NCI-H524 treated with DMSO at 0.1 percent for 48 hours (cell line): ENCODE results near the gene POLR1G.

Source experiments
- DNase-seq: peaks from one replicate; lab custom pipeline; 2025; lab: John Stamatoyannopoulos, UW

The POLR1G gene, protein sequence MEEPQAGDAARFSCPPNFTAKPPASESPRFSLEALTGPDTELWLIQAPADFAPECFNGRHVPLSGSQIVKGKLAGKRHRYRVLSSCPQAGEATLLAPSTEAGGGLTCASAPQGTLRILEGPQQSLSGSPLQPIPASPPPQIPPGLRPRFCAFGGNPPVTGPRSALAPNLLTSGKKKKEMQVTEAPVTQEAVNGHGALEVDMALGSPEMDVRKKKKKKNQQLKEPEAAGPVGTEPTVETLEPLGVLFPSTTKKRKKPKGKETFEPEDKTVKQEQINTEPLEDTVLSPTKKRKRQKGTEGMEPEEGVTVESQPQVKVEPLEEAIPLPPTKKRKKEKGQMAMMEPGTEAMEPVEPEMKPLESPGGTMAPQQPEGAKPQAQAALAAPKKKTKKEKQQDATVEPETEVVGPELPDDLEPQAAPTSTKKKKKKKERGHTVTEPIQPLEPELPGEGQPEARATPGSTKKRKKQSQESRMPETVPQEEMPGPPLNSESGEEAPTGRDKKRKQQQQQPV

DNA sequence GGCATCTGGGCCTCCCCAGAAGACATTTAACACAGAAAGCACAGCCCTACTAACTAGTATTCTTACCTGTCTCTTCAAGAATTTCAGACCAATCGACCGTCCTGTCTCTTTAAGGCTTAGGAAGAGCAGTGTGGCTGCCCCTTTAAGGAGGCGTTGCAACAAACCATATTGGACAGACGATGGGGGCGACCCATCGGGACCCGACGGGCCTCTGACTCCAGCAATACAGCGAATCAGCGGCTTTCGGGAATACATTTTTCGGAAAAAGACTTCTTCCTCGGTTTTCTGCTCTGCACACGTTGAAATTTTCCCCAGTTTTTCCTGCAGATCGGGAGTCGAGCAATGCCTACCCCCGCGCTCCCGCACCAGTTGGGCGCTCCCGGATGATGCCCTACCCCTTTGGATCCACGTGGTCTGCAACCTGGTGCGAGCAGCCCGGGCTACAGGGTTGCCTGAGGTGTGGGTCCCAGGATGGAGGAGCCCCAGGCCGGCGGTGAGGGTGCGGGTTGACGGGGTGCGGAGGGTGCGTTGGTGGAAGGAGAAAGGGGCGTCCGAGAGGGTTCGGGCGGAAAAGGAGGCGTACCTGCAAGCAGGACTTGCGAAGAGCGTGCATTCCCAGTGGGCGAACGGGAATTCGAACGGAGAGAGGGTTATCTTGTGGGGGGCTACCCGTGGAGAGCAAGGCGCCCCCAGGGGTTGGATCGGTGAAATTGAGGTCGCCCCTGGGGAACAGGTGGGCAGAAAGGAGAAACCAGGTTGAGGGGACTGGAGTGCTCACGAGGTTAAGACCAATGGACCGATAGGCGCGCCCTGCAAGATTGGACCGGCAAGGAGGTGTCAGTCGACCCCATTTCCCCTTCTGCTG is at the start of gene POLR1G:
TSS of gene POLR1G (plus strand) at position 419 of the 865 bp plus-strand sequence. CDS start at position 472, 53 bp downstream.
- DNase-seq, result peak; percentile 65

DNA sequence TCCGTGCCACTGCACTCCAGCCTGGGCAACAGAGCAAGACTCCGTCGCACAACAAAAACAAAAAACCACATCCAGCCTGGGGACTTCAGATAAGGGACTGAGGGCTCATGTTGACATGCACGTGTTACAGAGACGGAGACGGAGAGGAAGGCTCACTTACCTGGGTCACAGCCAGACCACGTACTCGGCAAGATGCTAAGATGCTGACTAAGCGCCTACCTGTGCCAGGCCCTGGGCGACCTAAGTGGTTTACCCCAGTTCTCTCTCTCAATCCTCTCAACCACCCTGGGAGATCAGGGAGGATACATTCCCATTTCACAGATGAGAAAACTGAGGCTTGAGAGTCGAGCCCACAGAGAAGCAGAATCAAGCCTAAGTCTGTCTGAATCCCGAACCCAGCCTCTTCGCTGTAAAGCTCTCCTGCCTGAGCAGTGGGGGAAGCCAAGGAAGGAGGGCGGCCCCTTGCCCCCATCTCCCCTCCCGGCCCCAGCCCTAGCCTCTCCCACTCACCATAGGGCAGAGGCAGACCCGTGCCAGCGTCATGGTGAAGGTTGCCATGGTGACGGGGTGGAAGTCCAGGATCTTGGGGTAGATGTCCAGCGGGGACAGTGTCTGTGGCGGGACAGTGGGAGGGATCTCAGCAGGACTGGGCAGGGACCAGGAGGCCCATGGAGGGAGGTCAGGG is 49.5 kb upstream of the POLR1G start:
- no peak for DNase-seq

DNA sequence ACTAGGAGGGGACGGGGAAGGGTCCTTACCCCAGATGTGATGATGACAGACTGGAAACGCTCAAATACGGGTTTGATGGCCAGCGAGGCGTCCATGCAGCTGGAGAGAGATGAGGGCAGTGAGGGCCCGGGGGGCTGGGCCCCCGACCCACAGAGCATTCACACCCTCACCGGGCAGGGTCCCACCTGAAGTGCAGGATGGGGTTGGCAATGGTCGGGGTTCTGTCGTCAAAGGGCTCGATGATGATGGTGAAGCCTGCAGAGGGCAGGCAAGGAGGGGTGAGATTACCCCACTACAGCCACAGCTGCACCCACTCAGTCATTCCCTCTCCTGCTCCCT is 49.0 kb upstream of the POLR1G start:
- DNase-seq, result no peak

DNA sequence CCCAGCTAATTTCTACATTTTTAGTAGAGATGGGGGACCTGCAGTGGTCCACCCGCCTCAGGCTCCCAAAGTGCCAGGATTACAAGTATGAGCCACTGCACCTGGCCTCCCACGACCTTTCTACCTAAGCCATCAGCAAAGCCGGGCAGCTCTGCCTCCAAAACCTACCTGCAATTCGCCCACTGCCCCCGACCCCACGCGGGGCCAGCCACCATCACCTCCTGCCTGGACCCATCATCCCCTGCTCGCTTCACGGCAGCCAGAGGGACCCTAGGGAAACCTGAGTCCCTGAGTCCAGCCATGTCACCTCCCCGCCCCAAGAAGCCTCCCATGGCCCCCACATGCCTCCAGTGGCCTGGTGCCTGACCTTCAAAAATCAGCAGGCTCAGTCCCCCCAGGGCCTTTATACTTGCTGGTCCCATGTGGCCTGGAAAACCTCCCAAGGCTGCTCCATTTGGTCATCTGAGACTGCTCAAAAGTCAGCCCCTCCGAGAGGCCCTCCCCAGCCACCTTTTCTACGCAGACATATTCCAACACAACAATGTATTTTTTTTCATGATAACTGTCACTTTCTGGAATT is 48.1 kb upstream of the POLR1G start:
- DNase-seq, result no peak

DNA sequence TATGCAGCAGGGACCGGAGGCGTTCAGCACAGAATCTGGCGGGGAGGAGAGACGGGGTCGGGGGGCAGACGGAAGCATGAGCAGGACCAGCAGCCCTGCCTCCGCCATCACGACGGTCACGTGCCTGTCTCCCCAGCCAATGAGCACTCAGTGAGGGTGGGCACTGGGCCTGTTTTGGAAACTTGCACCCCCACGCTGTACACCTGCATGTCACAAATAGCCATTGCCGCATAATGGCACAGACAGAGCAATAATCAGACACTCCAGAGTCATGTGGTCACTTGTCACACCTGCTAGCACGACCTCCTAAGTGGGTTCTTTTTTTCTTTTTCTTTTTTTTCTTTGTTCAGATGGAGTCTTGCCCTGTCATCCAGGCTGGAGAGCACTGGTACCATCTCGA is 44.8 kb upstream of the POLR1G start:
- no peak for DNase-seq

DNA sequence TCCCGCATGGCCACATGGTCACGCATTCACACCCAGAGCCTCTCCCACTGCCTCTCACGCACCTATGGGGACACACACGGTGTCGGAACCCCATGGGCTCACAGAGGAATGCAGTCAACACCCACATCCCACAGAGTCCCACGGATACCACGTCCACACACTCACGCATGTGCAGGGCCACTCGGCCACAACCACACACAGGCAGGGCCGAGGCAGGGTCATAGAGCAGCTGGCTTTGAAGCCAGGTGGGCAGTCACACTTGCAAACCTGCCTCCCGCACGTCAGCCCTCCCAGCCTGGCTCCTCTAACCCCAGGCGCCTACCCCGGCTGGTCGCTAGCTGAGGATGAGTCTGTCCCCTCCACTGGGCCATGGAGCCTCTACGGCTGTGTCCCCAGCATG is 44.2 kb upstream of the POLR1G start:
- DNase-seq, result no peak

DNA sequence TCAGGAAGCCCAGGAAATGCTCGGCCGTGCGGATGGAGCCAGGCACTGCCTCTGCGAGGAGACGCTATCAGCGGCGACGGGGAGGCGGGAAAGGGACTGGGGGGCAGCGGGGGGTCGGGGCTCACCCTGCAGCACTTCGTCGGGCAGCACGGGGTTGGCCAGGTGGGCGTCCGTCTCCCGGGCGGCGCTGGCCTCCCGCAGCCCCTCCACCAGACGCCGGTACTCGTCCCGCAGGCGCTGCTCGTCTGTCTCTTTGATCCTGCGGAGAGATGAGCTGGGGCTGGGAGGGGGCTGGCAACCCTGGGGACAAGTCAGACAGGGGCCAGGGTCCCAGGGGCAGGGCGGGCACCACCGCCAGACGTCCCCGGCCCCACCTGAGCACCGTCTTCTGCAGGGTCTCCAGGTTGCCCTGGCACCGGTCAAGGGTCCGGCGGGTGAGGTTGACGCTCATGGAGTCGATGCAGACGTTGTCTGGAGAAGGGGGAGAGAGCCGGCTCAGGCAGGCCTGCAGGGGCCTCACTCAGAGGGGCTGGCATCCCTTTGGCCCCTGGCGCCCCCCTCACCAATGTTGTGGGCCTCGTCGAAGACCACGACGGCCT is 42.5 kb upstream of the POLR1G start:
- DNase-seq, result no peak

DNA sequence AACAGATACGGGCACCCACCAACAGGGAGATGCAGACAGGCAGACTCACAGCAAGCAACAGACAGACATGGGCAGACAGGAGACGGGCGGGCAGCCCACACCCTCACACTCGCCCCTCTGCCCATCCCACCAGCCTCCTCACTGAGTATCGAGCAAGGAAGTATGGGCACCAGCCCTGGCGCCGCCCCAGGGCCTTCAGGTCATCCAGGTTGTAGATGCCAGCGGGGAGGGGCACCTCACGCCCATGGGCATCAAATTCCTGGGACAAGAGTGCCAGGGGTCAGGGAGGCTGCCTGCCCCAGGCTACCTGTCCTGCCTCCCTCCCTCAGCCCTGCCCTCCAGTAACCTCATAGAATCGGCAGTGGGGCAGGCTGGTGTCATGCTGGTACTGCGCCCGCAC is 41.7 kb upstream of the POLR1G start:
- DNase-seq, result no peak

DNA sequence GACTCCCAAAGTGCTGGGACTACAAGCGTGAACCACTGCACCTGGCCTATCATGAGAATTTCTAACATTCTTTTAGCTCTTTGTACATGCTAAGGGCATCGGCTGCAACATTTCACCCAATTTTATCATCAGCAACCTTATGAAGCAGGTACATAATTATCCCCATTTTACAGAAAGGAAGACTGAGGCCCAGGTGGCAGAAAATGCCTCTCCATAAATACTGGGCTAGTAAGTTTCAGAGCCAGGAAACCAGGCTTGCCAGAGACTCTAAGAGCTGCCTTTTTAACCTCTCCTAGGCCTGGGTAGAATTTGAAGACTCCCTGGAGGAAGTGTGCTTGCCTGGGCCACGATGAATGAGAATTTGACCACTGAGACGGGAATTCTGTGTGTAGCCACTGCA is 38.3 kb upstream of the POLR1G start:
- DNase-seq, result no peak

- DNase-seq, result no peak
Measured at GRCh38 chr19:45368737-45369340, 37.6 kb upstream of the POLR1G start.

DNA sequence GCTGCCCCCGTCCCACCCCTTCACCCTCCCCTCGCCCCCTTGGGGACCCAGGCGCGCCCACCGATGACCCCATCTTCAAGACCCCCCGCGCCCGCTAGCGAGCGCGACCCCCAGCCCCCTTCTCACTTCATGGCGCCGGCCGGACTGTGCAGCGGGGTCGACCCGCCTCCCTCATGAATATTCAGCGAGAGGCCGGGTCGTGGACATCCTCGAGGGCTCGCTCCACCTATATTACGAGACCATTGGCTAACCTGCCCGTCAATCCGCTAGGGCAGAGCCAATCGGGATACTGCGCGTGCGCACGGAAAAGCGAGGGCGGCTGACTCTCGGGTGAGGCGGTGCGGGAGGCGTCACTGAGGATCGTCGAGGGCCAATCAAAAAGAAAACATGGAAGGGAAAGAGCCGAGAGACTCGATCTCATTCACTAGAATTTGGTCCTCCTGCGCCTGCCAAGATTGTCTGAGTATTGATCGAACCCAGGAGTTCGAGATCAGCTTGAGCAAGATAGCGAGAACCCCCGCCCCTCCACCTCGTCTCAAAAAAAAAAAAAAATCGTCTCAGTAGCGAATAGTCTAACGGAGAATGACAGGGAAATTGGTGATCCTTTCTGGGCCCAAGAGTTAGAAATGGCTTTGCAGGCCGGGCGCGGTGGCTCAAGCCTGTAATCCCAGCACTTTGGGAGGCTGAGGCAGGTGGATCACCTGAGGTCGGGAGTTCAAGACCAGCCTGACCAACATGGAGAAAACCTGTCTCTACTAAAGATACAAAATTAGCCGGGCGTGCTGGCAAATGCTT is 35.8 kb upstream of the POLR1G start, which contains the start of gene ERCC2:
TSS of gene ERCC2 (minus strand) at position 164 of the 795 bp plus-strand sequence. CDS start at position 131, 33 bp downstream.
- DNase-seq, result peak; percentile 71

GRCh38 chr19:45376045-45376724 is 30.3 kb upstream of the POLR1G start:
- no peak for DNase-seq

DNA sequence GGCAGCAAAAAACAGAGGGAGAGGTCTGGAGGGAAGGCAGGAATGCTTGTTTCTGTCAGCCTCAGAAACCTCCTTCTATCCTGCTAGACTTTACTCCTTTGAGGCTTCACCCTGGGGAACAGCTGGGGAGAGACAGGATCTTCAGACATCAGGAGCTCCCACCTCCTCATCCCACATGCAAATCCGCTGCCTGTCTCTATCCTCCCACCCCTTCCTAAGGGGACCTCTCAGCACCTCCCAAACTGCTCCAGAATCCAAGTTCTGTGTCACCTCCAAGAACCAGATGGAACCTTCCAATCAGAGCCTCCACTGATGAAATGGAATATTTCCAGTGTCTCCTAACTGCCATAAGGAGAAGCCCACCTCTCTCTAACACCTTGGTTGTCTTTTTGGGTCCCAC is 26.3 kb upstream of the POLR1G start:
- no peak for DNase-seq

DNA sequence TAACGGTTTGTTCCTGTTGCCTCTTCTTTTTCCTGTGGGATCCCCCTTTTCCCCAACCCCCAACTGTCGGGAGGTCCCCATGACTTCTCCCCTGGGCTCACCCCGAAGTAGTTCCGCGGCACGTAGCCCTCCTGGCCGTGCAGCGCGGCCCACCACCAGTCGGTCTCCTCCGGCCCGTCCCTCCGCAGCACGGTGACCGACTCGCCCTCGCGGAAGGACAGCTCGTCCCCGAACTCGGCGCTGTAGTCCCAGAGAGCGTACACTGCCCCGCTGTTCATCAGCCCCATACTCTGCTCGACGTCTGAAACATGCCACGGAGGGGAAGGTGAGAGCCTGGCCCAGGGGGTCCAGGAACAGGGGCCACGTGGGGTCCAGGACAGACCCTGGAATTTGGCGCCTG is 24.0 kb upstream of the POLR1G start:
- DNase-seq, result no peak

- no peak for DNase-seq
Measured at GRCh38 chr19:45385392-45386221, 20.8 kb upstream of the POLR1G start.

GRCh38 chr19:45391346-45391745 is 15.1 kb upstream of the POLR1G start:
- no peak for DNase-seq

- DNase-seq, result no peak
Measured at GRCh38 chr19:45391871-45392665, 14.4 kb upstream of the POLR1G start.
